Gastroesophageal sphincter (tissue), 4 donors: ENCODE measurements around the gene HMGCS1. TPM values are rescaled to one million over a fixed set of nuclear protein-coding genes. Genes with fewer than 3 reads are reported as not detected.

Source experiments
- ATAC-seq: fragments of 150-250 bp; one replicate; pipeline ENCODE4 v1.9.1; 2016; ENCODE audit warnings: mild to moderate bottlenecking, moderate library complexity
- H3K27ac ChIP-seq, 4 donors: fragments of 200-600 bp; sonication (generic) in 3 of 4; 1 replicate in 3 of 4; 2 replicates in 1 of 4; pipeline ENCODE4 v1.5.1; 2016 to 2019
- H3K27me3 ChIP-seq: fragments of 200-600 bp; sonication (generic); one replicate; pipeline ENCODE4 v1.5.1; 2019
- H3K36me3 ChIP-seq, 2 donors: fragments of 200-600 bp; sonication (generic); one replicate each; pipeline ENCODE4 v1.5.1; 2019; ENCODE audit warnings: control low read depth in 1 of 2
- H3K4me1 ChIP-seq, 3 donors: fragments of 200-600 bp; sonication (generic); 1 replicate in 2 of 3; 2 replicates in 1 of 3; pipeline ENCODE4 v1.5.1; 2016 to 2019; ENCODE audit warnings: control low read depth in 2 of 3
- H3K4me3 ChIP-seq, 2 donors: fragments of 200-600 bp; sonication (generic); one replicate each; pipeline ENCODE4 v1.5.1; 2019; ENCODE audit warnings: mild to moderate bottlenecking in 1 of 2, moderate library complexity in 1 of 2
- H3K9me3 ChIP-seq, 3 donors: fragments of 200-600 bp; sonication (generic); one replicate each; pipeline ENCODE4 v1.5.1; 2017 to 2019; ENCODE audit warnings: control low read depth in 2 of 3
- EP300 ChIP-seq: sonication (generic); formaldehyde crosslinking; IDR thresholded peaks from one replicate; pipeline ENCODE4 v1.6.1; 2017; ENCODE audit warnings: antibody characterized with exemption, mild to moderate bottlenecking
- POLR2A ChIP-seq, 2 donors: fragments of 450-650 bp; IDR thresholded peaks; one replicate each; pipeline ENCODE4 v1.6.1; 2017; ENCODE audit warnings: antibody characterized with exemption in 2 of 2, mild to moderate bottlenecking in 2 of 2, moderate library complexity in 1 of 2
- POLR2AphosphoS5 ChIP-seq: sonication (generic); formaldehyde crosslinking; IDR thresholded peaks from one replicate; pipeline ENCODE4 v1.6.1; 2017; ENCODE audit warnings: antibody characterized with exemption
- WGBS, 2 donors: methylation state at CpG; one replicate each; pipeline ENCODE4 v1.1.5; 2018; ENCODE audit warnings: low coverage in 1 of 2; 5-methylcytosine and 5-hydroxymethylcytosine counted together
- total RNA-seq, 4 donors: library from RNA; depleted of rRNA; stranded (reverse); fragments of >200 nt; gene quantifications; one replicate each; pipeline ENCODE4 v1.1.0, GENCODE V29; 2016
- TF ChIP-seq, protein P1 (sequence below), 4 experiments: fragments of 200-600 bp in 2 of 4; fragments of 450-650 bp in 2 of 4; sonication (generic) in 1 of 4; IDR thresholded peaks; one replicate each; pipeline ENCODE4 v1.5.1; 2017 to 2019; ENCODE audit warnings: antibody characterized with exemption in 4 of 4, mild to moderate bottlenecking in 2 of 4, moderate library complexity in 2 of 4

Gene HMGCS1
- 10 to 100 TPM; 12.2 to 22.6 (median 14.9) TPM for total RNA-seq

DNA sequence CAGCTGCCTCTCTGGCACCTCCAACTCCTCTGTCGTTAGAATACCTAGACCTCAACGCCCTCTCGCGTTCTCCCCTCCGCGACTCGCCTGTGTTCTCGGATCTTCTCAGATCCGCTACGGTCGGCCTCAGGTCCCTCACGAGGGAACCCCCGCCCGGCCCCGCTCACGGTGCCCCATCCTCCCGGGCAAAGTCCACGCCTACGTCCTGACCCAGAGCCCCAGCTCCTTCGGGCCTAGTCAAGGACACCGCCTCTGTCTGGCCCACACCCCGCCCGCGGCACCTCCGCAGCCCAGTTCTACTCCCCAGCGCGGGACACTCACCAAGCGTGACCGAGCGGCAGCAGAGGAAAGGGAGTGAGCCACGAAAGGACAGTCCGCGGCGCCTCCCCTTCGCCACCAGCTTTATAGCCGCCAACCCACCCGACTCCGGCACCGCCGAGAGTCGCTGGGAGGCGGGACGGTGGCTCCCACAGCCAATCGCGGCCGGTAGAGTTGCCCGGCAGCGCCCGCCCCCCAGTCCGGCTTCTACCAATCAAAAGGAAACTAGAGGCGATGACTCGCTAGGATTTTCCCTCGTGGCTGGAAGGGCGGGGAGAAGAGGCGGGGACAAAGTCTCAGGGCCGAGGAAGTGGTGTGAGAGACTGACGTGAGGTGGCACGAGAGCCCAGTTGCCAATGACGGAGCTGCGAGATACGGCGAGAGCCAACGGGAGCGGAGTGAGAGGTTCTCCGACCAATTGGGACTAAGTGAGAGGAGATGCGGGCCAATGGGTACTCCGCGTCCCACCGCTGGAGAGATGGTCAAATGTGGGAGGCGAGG is at the start of gene HMGCS1:
TSS of gene HMGCS1 (minus strand) at position 378 of the 819 bp plus-strand sequence. CDS start 14,447 bp downstream, outside the sequence.
- H3K9me3 ChIP-seq, result no peaks in the 10 kb centered on the region
- H3K27me3 ChIP-seq, result no peaks in the 10 kb centered on the region
- peak; percentile 98 for ATAC-seq
- WGBS, 2 donors, result 0 to 1% methylated on average over 7 to 21 of the region's 70 CpGs
- peaks cover 2 to 40% (median 10%) of the 10 kb centered on the region in 3 donors for H3K4me1 ChIP-seq
- no peaks in the 10 kb centered on the region for H3K36me3 ChIP-seq
- TF ChIP-seq, protein P1, sequence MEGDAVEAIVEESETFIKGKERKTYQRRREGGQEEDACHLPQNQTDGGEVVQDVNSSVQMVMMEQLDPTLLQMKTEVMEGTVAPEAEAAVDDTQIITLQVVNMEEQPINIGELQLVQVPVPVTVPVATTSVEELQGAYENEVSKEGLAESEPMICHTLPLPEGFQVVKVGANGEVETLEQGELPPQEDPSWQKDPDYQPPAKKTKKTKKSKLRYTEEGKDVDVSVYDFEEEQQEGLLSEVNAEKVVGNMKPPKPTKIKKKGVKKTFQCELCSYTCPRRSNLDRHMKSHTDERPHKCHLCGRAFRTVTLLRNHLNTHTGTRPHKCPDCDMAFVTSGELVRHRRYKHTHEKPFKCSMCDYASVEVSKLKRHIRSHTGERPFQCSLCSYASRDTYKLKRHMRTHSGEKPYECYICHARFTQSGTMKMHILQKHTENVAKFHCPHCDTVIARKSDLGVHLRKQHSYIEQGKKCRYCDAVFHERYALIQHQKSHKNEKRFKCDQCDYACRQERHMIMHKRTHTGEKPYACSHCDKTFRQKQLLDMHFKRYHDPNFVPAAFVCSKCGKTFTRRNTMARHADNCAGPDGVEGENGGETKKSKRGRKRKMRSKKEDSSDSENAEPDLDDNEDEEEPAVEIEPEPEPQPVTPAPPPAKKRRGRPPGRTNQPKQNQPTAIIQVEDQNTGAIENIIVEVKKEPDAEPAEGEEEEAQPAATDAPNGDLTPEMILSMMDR (IDR thresholded peaks at IDR 0.05), result no peak
- TF ChIP-seq POLR2A (IDR thresholded peaks at IDR 0.05) (peak; percentile 87 to 88), POLR2AphosphoS5 (peak; percentile 93), EP300 (no peak)
- peak within 1 kb of the TSS; percentile 74 to 87 for H3K4me3 ChIP-seq
- H3K27ac ChIP-seq, result peak within 1 kb of the TSS; percentile 78 to 91 (median 90)

DNA sequence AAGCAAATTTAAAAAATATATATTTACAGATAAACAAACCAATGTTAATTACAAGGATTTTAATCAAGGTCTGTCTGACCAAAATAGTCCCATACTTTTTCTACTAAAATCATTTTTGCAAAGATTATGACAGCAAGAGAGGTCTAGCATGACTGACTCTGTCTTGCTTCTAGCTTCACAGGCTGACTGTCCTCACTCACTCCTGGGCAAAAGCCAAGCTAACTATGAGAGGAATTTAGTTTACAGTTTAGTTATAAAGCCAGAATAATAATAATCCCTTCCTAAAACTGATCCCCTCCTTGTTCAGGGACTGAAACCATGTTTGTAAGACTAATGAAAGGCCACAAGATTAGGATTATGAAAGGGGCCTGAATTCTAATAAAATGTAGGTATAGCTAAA is 45.5 kb upstream of the HMGCS1 start:
- TF ChIP-seq POLR2AphosphoS5, result no peak
- TF ChIP-seq, protein P1 (IDR thresholded peaks at IDR 0.05), result no peak
- no peak for TF ChIP-seq EP300
- TF ChIP-seq POLR2A (IDR thresholded peaks at IDR 0.05), result no peak
- H3K36me3 ChIP-seq, result no peaks in the 10 kb centered on the region
- ATAC-seq, result no peak
- peaks cover 0 to 10% (median 2%) of the 10 kb centered on the region in 3 donors for H3K4me1 ChIP-seq
- H3K4me3 ChIP-seq, result no peak overlapping the region
- H3K9me3 ChIP-seq, result peaks cover 0 to 12% (median 0%) of the 10 kb centered on the region in 3 donors
- H3K27ac ChIP-seq, result peak overlapping the region in 1 of 4 donors; percentile 47
- no peaks in the 10 kb centered on the region for H3K27me3 ChIP-seq

DNA sequence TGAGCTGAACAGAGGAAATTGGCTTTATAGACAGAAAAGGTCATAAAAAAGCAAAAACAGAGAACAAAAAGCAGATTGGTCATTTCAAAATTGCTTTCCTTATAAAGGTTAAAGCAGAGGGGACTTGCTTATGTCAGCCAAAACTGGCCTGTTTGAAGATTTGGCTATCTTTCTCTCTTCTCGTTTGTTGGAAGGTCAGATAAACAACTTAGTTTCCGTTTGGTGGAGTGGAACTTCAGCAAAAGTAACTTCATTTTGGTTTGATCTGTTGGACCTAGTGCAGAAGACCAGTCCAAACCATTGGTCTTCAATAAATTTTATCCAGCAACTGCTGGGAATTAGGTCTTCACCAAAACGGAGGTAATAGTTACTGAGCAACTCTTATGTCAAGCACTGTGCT is 45.1 kb upstream of the HMGCS1 start:
- 7 to 18% methylated on average over 3 of the region's 3 CpGs for WGBS, 2 donors
- H3K27ac ChIP-seq, result peak overlapping the region in 2 of 4 donors; percentile 15 to 47

DNA sequence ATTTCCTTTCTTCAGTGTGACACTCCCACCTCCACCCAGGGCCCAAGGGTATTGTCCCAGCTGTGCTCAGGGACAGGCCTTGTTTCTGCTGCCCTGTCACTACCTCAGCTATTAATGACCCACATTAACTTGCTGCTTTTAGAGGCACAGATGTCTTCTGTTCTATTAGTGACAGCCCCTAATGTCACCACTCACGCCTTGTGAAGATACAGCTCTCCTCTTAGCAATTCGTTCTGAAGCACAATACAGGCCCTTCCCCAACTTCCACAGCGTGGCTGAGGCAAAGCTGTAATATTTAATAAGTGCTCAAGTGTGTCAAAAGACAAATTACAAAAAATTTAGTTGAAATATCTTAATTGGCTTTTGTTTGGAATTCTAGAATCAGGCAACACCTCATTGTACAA is 44.7 kb upstream of the HMGCS1 start:
- Histone ChIP-seq H3K9me3 (peaks cover 0 to 12% (median 0%) of the 10 kb centered on the region in 3 donors), H3K4me3 (no peak overlapping the region), H3K27me3 (no peaks in the 10 kb centered on the region), H3K36me3 (no peaks in the 10 kb centered on the region), H3K4me1 (peaks cover 0 to 10% (median 2%) of the 10 kb centered on the region in 3 donors), H3K27ac (peak overlapping the region in 2 of 4 donors; percentile 15 to 47)
- TF ChIP-seq POLR2AphosphoS5 (no peak), EP300 (no peak), POLR2A (IDR thresholded peaks at IDR 0.05) (no peak)
- TF ChIP-seq, protein P1 (IDR thresholded peaks at IDR 0.05), result no peak
- ATAC-seq, result no peak
- 32 to 49% methylated on average over 3 of the region's 3 CpGs for WGBS, 2 donors

More for the DNA sequence above, 45.1 kb upstream of the HMGCS1 start:
- no peak for ATAC-seq
- H3K27me3 ChIP-seq, result no peaks in the 10 kb centered on the region
- TF ChIP-seq EP300, result no peak
- TF ChIP-seq, protein P1 (IDR thresholded peaks at IDR 0.05), result no peak
- TF ChIP-seq POLR2AphosphoS5, result no peak
- TF ChIP-seq POLR2A (IDR thresholded peaks at IDR 0.05), result no peak
- no peaks in the 10 kb centered on the region for H3K36me3 ChIP-seq
- no peak overlapping the region for H3K4me3 ChIP-seq
- peaks cover 0 to 12% (median 0%) of the 10 kb centered on the region in 3 donors for H3K9me3 ChIP-seq
- H3K4me1 ChIP-seq, result peaks cover 0 to 10% (median 2%) of the 10 kb centered on the region in 3 donors
